ENCODE results near the gene MS4A8.
"Not testable (repeated sequence)": the region's sequence is repeated elsewhere in the genome, so short reads cannot be mapped to it uniquely, and the experiment has no call there.

MS4A8 gene

DNA sequence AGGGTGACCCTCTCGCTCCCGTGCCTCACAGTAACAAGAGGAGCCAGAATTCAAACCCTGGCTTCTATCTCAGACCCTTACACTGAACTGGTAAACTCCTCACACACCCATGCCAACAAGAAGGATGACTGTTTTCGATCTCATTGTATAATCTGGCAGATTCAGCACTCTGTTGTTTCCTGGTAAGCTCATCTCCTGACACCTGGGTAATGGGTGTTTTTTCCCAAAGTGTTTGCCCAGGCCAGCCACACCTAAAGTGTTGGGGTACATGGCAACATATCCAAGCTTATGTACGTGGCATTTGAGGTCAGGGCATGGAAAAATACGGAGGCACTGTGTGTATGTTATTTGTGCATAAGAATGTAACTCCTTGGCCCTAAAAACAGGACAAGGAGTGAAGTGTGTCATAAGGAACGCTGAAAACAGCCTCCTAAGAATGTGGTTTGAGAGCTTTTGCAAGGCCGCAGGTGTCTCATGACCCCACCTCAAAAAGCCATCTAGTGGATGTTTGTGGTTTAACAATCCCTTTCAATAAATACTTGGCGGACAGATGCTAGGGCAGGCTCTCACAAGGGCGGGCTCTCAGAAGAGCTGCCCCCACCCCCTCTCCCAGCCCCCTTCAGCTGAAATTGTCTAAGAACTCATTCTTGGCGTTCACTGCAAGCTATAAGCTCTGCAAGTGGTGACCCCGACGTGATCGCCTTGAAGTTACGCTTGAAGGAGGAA lies 57.1 kb downstream of the MS4A8 start, which contains the start of gene MS4A15:
MS4A15 (plus strand) TSS at position 561 of the 726 bp plus-strand sequence. CDS start 6,867 bp downstream, outside the sequence.
- TF ChIP-seq, protein P1, sequence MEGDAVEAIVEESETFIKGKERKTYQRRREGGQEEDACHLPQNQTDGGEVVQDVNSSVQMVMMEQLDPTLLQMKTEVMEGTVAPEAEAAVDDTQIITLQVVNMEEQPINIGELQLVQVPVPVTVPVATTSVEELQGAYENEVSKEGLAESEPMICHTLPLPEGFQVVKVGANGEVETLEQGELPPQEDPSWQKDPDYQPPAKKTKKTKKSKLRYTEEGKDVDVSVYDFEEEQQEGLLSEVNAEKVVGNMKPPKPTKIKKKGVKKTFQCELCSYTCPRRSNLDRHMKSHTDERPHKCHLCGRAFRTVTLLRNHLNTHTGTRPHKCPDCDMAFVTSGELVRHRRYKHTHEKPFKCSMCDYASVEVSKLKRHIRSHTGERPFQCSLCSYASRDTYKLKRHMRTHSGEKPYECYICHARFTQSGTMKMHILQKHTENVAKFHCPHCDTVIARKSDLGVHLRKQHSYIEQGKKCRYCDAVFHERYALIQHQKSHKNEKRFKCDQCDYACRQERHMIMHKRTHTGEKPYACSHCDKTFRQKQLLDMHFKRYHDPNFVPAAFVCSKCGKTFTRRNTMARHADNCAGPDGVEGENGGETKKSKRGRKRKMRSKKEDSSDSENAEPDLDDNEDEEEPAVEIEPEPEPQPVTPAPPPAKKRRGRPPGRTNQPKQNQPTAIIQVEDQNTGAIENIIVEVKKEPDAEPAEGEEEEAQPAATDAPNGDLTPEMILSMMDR (IDR thresholded peaks at IDR 0.05; ENCODE audit: low read depth, low read length) = no peak; the same call in none of the 2 replicates
- no peak for DNase-seq (ENCODE audit: extremely low read depth, low read depth)

- TF ChIP-seq, protein P1 (IDR thresholded peaks at IDR 0.05; ENCODE audit: low read depth, low read length) = no peak
- DNase-seq (ENCODE audit: extremely low read depth, low read depth) = no peak
Measured at GRCh38 chr11:60757231-60757800, 57.9 kb downstream of the MS4A8 start.

DNA sequence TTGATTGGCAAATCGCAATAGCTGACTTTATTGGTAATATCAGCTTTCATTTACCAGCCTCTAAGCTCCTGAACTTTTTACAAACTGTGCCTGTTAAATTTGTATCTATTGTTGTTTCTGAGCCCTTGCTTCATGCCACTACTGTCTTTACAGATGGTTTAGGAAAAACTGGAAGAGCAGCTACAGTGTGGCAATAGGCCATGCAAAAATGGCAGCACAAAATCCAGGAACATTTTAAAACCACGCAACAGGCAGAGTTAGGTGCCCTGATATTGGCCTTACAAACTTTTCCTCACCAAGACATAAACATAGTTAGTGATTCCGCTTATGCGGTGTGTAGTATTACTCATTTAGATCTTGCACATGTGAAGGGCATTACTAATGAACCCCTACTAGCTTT lies 59.3 kb downstream of the MS4A8 start:
- DNase-seq (ENCODE audit: extremely low read depth, low read depth) = not testable (repeated sequence)

DNA sequence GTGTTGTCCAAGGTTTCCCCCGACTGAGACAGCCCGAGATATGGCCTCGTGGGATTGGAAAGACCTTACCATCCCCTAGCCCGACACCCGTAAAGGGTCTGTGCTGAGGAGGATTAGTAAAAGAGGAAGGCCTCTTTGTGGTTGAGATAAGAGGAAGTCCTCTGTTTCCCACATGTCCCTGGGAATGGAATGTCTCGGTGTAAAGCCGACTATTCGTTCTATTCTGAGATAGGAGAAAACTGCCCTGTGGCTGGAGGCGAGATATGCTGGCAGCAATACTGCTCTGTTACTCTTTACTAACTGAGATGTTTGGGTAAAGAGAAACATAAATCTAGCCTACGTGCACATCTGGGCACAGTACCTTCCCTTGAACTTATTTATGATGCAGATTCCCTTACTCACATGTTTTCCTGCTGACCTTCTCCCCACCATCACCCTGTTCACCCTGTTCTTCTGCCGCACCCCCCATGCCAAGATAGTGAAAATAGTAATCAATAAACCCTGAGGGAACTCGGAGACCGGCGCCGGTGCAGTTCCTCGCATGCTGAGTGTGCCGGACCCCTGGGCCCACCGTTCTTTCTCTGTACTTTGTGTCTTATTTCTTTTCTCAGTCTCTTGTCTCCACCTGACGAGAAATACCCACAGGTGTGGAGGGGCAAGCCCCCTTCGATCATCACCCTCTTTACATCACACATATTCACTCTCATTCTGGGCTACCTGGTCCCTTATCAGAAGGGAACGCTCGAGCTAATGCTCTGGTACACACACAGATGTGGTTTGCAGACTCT lies 60.2 kb downstream of the MS4A8 start:
- DNase-seq (ENCODE audit: extremely low read depth, low read depth) = not testable (repeated sequence)

- no peak for DNase-seq (ENCODE audit: extremely low read depth, low read depth)
Measured at GRCh38 chr11:60761436-60762190, 62.2 kb downstream of the MS4A8 start.

DNA sequence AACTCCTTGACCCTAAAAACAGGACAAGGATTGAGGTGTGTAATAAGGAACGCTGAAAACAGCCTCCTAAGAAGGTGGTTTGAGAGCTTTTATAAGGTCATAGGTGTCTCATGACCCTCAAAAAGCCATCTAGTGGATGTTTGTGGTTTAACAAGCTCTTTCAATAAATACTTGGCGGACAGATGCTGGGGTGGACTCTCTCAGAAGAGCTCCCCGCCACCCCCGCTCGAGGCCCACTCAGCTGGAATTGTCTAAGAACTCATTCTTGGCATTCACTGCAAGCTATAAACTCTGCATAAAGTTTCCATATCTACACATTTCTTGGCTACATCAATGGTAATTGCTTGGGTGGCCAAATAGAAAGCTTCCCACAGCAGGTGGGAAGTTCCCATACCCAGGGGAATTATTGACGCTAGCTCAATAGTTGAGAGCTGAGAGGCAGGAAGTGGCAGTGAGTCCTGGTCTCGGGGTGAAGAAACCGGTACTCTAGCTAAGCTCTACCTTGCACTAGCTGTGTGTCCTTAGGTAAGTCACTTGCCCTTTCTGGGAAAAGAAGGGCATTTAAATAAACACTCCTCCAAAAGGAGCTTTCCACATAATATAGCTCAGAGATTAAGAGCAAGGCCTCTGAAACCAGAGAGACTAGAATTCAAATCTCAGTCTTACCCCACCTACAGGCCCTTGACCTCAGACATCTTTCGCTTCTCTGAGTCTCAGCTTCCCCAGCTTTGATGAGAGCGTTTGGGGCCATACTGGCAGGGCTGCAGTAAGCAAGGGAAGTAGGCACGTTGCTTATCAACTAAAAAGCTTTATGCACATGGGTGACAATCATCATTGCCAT lies 63.7 kb downstream of the MS4A8 start:
- TF ChIP-seq, protein P1 (IDR thresholded peaks at IDR 0.05; ENCODE audit: low read depth, low read length) = no peak; the same call in 1 of the 2 replicates

More at GRCh38 chr11:60761436-60762190, 62.2 kb downstream of the MS4A8 start:
- TF ChIP-seq, protein P1 (IDR thresholded peaks at IDR 0.05; ENCODE audit: low read depth, low read length) = no peak

DNA sequence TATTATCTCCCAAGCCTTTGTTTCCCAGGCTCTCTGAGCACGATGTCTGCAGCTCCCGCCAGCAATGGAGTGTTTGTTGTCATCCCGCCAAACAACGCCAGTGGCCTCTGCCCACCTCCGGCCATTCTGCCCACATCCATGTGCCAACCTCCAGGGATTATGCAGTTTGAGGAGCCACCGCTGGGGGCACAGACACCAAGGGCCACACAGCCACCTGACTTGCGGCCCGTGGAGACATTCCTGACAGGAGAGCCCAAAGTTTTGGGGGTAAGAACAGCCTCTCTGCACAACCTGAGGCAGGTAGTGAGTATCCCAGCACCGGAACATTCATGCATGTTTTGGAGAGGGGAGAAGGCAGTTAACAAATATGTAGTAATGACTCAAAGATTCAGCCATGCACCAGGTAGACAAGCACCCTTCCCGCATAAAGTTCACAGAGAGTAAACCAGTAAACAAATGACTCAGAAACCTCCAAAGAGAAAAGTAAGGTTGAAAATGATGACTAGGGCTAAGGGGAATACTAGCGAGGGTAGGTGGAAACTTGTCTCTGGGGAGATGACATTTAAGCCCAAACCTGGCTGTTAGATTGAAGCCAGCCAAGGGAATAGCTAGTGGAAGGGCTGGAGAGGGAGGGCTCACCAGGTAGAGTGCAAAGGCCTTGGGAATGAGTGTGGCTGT lies 64.4 kb downstream of the MS4A8 start:
- no peak for DNase-seq (ENCODE audit: extremely low read depth, low read depth)
- TF ChIP-seq, protein P1 (IDR thresholded peaks at IDR 0.05; ENCODE audit: low read depth, low read length) = no peak

More for the DNA sequence above, 63.7 kb downstream of the MS4A8 start:
- DNase-seq (ENCODE audit: extremely low read depth, low read depth) = no peak
